Trophoblast cell (in vitro differentiated cells and primary cell): ENCODE measurements around the gene MIEF1.
A peak's percentile ranks its signal among the peaks of the same experiment; 100 is the strongest.

Source experiments
- DNase-seq, 2 donors: peaks; one replicate each; pipeline ENCODE4 v3.0.0-alpha.2; 2016
- H2AFZ ChIP-seq: 2 replicates; pipeline ENCODE4 v1.6.1; 2013; ENCODE audit warnings: low read length, moderate library complexity, mild to moderate bottlenecking; ENCODE audit not compliant: insufficient read depth, poor library complexity
- H2AK5ac ChIP-seq: 2 replicates; pipeline ENCODE4 v1.6.1; 2013; ENCODE audit warnings: mild to moderate bottlenecking, low read length
- H2BK120ac ChIP-seq: 2 replicates; pipeline ENCODE4 v1.6.1; 2013; ENCODE audit warnings: low read length, mild to moderate bottlenecking, moderate library complexity; ENCODE audit not compliant: insufficient read depth, poor library complexity
- H2BK12ac ChIP-seq: 2 replicates; pipeline ENCODE4 v1.6.1; 2013; ENCODE audit warnings: mild to moderate bottlenecking, low read length, moderate library complexity
- H2BK5ac ChIP-seq: 2 replicates; pipeline ENCODE4 v1.6.1; 2013; ENCODE audit warnings: low read length, low read depth, moderate library complexity, mild to moderate bottlenecking; ENCODE audit not compliant: poor library complexity
- H3K14ac ChIP-seq: 2 replicates; pipeline ENCODE4 v1.6.1; 2013; ENCODE audit warnings: mild to moderate bottlenecking, low read length
- H3K18ac ChIP-seq: 2 replicates; pipeline ENCODE4 v1.6.1; 2013; ENCODE audit warnings: mild to moderate bottlenecking, low read length
- H3K23ac ChIP-seq: 2 replicates; pipeline ENCODE4 v1.6.1; 2013; ENCODE audit warnings: low read length
- H3K27ac ChIP-seq: 2 replicates; pipeline ENCODE4 v1.5.1; 2013; ENCODE audit warnings: low read depth, mild to moderate bottlenecking, inconsistent platforms, low read length, moderate library complexity
- H3K27me3 ChIP-seq: 2 replicates; pipeline ENCODE4 v1.6.1; 2013; ENCODE audit warnings: inconsistent platforms, mild to moderate bottlenecking, low read length, moderate library complexity; ENCODE audit not compliant: insufficient read depth
- H3K36me3 ChIP-seq, 2 experiments: 1 replicate in 1 of 2; 2 replicates in 1 of 2; pipeline ENCODE4 v1.6.1; 2013; ENCODE audit warnings: low read length in 2 of 2, mild to moderate bottlenecking in 2 of 2, moderate library complexity in 1 of 2; ENCODE audit not compliant: insufficient read depth in 2 of 2, control insufficient read depth in 1 of 2
- H3K4ac ChIP-seq: 2 replicates; pipeline ENCODE4 v1.6.1; 2013; ENCODE audit warnings: low read depth, mild to moderate bottlenecking, low read length, moderate library complexity
- H3K4me1 ChIP-seq, 2 experiments: 1 replicate in 1 of 2; 2 replicates in 1 of 2; pipeline ENCODE4 v1.6.1; 2013; ENCODE audit warnings: low read length in 2 of 2, mild to moderate bottlenecking in 2 of 2, moderate library complexity in 1 of 2; ENCODE audit not compliant: insufficient read depth in 2 of 2, control insufficient read depth in 1 of 2
- H3K4me2 ChIP-seq: 2 replicates; pipeline ENCODE4 v1.6.1; 2013; ENCODE audit warnings: inconsistent platforms, mild to moderate bottlenecking, low read length, moderate library complexity
- H3K4me3 ChIP-seq: 2 replicates; pipeline ENCODE4 v1.5.1; 2013; ENCODE audit warnings: mild to moderate bottlenecking, low read depth, low read length, inconsistent platforms
- H3K79me1 ChIP-seq: one replicate; pipeline ENCODE4 v1.6.1; 2013; ENCODE audit warnings: low read length
- H3K79me2 ChIP-seq: 2 replicates; pipeline ENCODE4 v1.6.1; 2013; ENCODE audit warnings: low read length, mild to moderate bottlenecking; ENCODE audit not compliant: control insufficient read depth, insufficient read depth, poor library complexity
- H3K9ac ChIP-seq: 2 replicates; pipeline ENCODE4 v1.6.1; 2013; ENCODE audit warnings: mild to moderate bottlenecking, low read length
- H3K9me3 ChIP-seq: 2 replicates; pipeline ENCODE4 v1.6.1; 2013; ENCODE audit warnings: low read depth, mild to moderate bottlenecking, control low read depth, inconsistent platforms, low read length; ENCODE audit not compliant: insufficient read depth
- H4K12ac ChIP-seq: 2 replicates; pipeline ENCODE4 v1.6.1; 2013; ENCODE audit warnings: low read depth, mild to moderate bottlenecking, low read length, moderate library complexity
- H4K8ac ChIP-seq: 2 replicates; pipeline ENCODE4 v1.6.1; 2013; ENCODE audit warnings: low read depth, mild to moderate bottlenecking, low read length, moderate library complexity
- H4K91ac ChIP-seq: one replicate; pipeline ENCODE4 v1.6.1; 2013; ENCODE audit warnings: low read depth, mild to moderate bottlenecking, low read length, moderate library complexity
- WGBS: extraction: QIAGEN DNeasy Blood & Tissue Kit; methylation state at CpG from one replicate; pipeline ENCODE4 v1.1.7; 2013; ENCODE audit warnings: missing lambda C conversion rate; ENCODE audit not compliant: insufficient read length, insufficient coverage; ENCODE audit errors: extremely low coverage; 5-methylcytosine and 5-hydroxymethylcytosine counted together

MIEF1 gene

GRCh38 chr22:39497429-39497828, 4.7 kb upstream of the MIEF1 start:
- H4K91ac ChIP-seq = no peak overlapping the region
- H2BK120ac ChIP-seq = no peak overlapping the region
- WGBS = no CpG with 5 or more reads among the region's 8 CpGs
- H3K9ac ChIP-seq = no peak overlapping the region
- H3K18ac ChIP-seq = no peak overlapping the region
- H3K27me3 ChIP-seq = no peaks in the 10 kb centered on the region
- H3K79me2 ChIP-seq = peaks cover 5% of the 10 kb centered on the region
- H3K4ac ChIP-seq = no peak overlapping the region
- H3K79me1 ChIP-seq = peaks cover 11% of the 10 kb centered on the region
- H2AFZ ChIP-seq = no peak overlapping the region
- no peak overlapping the region for H4K8ac ChIP-seq
- H3K14ac ChIP-seq = no peak overlapping the region
- H2AK5ac ChIP-seq = no peak overlapping the region
- H3K9me3 ChIP-seq = no peaks in the 10 kb centered on the region
- H3K27ac ChIP-seq = no peak overlapping the region
- no peak overlapping the region for H2BK5ac ChIP-seq
- DNase-seq = no peak
- H3K4me1 ChIP-seq = peaks cover 14% of the 10 kb centered on the region in 2 experiments
- H3K4me3 ChIP-seq = no peak overlapping the region
- no peaks in the 10 kb centered on the region for H3K36me3 ChIP-seq
- no peak overlapping the region for H3K23ac ChIP-seq
- H4K12ac ChIP-seq = no peak overlapping the region
- no peak overlapping the region for H2BK12ac ChIP-seq
- no peak overlapping the region for H3K4me2 ChIP-seq

DNA sequence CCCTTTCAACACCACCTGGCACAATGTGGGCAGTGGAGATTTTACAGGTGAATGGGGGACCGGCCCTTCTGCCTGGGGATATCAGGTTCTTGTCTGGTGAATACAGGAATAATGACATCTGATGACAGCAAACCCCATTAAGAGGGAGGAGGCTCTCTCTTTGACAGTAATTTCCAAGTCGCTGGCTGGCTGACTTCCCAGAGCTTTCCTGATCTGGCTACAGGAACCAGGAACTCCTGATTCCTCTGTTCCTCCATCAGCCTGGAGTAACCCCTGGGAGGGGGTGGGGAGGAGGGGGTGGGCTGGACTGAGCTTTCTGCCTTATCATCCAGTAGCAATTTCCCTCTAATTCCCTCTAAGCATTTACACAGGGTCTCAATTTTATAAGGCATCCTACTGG, 3.7 kb upstream of the MIEF1 start:
- Histone ChIP-seq H3K9me3 (peaks cover 1% of the 10 kb centered on the region), H3K4me1 (peaks cover 17 to 18% of the 10 kb centered on the region in 2 experiments), H2AFZ (no peak overlapping the region), H3K79me1 (peaks cover 11% of the 10 kb centered on the region), H2AK5ac (no peak overlapping the region), H3K27me3 (no peaks in the 10 kb centered on the region), H3K4me3 (no peak overlapping the region), H2BK12ac (no peak overlapping the region), H3K14ac (no peak overlapping the region), H3K4me2 (no peak overlapping the region), H4K12ac (no peak overlapping the region), H3K36me3 (no peaks in the 10 kb centered on the region), H3K79me2 (peaks cover 11% of the 10 kb centered on the region), H3K18ac (no peak overlapping the region), H3K23ac (no peak overlapping the region), H2BK120ac (no peak overlapping the region), H3K4ac (no peak overlapping the region), H4K8ac (no peak overlapping the region), H4K91ac (no peak overlapping the region), H3K9ac (no peak overlapping the region), H3K27ac (no peak overlapping the region), H2BK5ac (no peak overlapping the region)
- no peak for DNase-seq
- no CpG with 5 or more reads among the region's 2 CpGs for WGBS

GRCh38 chr22:39498802-39499201, 3.3 kb upstream of the MIEF1 start:
- no peak overlapping the region for H4K8ac ChIP-seq
- no peak overlapping the region for H3K4ac ChIP-seq
- H3K27me3 ChIP-seq = no peaks in the 10 kb centered on the region
- H3K79me1 ChIP-seq = peaks cover 11% of the 10 kb centered on the region
- H2AFZ ChIP-seq = peak overlapping the region; percentile 30
- no peak overlapping the region for H3K14ac ChIP-seq
- no CpG with 5 or more reads among the region's 3 CpGs for WGBS
- H4K91ac ChIP-seq = no peak overlapping the region
- no peak overlapping the region for H3K4me3 ChIP-seq
- peaks cover 11% of the 10 kb centered on the region for H3K79me2 ChIP-seq
- no peak overlapping the region for H4K12ac ChIP-seq
- H3K36me3 ChIP-seq = no peaks in the 10 kb centered on the region
- no peak overlapping the region for H2BK120ac ChIP-seq
- H3K27ac ChIP-seq = no peak overlapping the region
- H3K9me3 ChIP-seq = peaks cover 1% of the 10 kb centered on the region
- no peak overlapping the region for H2BK5ac ChIP-seq
- no peak overlapping the region for H3K4me2 ChIP-seq
- H3K23ac ChIP-seq = no peak overlapping the region
- H3K18ac ChIP-seq = no peak overlapping the region
- peaks cover 16 to 17% of the 10 kb centered on the region in 2 experiments for H3K4me1 ChIP-seq
- H3K9ac ChIP-seq = no peak overlapping the region
- no peak overlapping the region for H2BK12ac ChIP-seq
- H2AK5ac ChIP-seq = peak overlapping the region; percentile 57
- DNase-seq = no peak

GRCh38 chr22:39500101-39500500, 2.0 kb upstream of the MIEF1 start:
- Histone ChIP-seq H4K8ac (no peak overlapping the region), H3K36me3 (peaks cover 11 to 12% of the 10 kb centered on the region in 2 experiments), H3K27ac (no peak overlapping the region), H2BK120ac (no peak overlapping the region), H4K12ac (no peak overlapping the region), H3K27me3 (no peaks in the 10 kb centered on the region), H3K79me1 (peaks cover 8% of the 10 kb centered on the region), H3K4me3 (no peak overlapping the region), H3K23ac (no peak overlapping the region), H2AK5ac (no peak overlapping the region), H2AFZ (no peak overlapping the region), H3K4me1 (peaks cover 9 to 11% of the 10 kb centered on the region in 2 experiments), H4K91ac (no peak overlapping the region), H3K4me2 (no peak overlapping the region), H3K18ac (no peak overlapping the region), H3K14ac (no peak overlapping the region), H3K9ac (no peak overlapping the region), H2BK5ac (no peak overlapping the region), H3K9me3 (peaks cover 1% of the 10 kb centered on the region), H3K4ac (no peak overlapping the region), H3K79me2 (peaks cover 11% of the 10 kb centered on the region), H2BK12ac (no peak overlapping the region)
- no peak for DNase-seq
- WGBS = no CpG with 5 or more reads among the region's 6 CpGs
